Sigmoid colon (tissue), 7 donors: ENCODE measurements around the gene MICAL2. TPM values are rescaled to one million over a fixed set of nuclear protein-coding genes. Genes with fewer than 3 reads are reported as not detected.

ENCODE experiments used
- DNase-seq: peaks from one replicate; pipeline ENCODE4 v3.0.0-alpha.2; 2019
- H3K27ac ChIP-seq, 4 donors: fragments of 200-600 bp; sonication (generic); one replicate each; pipeline ENCODE4 v1.5.1; 2016 to 2019; ENCODE audit warnings: mild to moderate bottlenecking in 1 of 4
- H3K27me3 ChIP-seq, 3 donors: fragments of 200-600 bp; sonication (generic); one replicate each; pipeline ENCODE4 v1.5.1; 2019; ENCODE audit warnings: mild to moderate bottlenecking in 1 of 3
- H3K36me3 ChIP-seq, 4 donors: fragments of 200-600 bp; sonication (generic); one replicate each; pipeline ENCODE4 v1.5.1; 2016 to 2019
- H3K4me1 ChIP-seq, 4 donors: fragments of 200-600 bp; sonication (generic); one replicate each; pipeline ENCODE4 v1.5.1; 2017 to 2019
- H3K4me3 ChIP-seq, 4 donors: fragments of 200-600 bp; sonication (generic); one replicate each; pipeline ENCODE4 v1.5.1; 2017 to 2019; ENCODE audit warnings: mild to moderate bottlenecking in 2 of 4, moderate library complexity in 1 of 4
- H3K9me3 ChIP-seq, 4 donors: fragments of 200-600 bp in 3 of 4; sonication (generic) in 3 of 4; one replicate each; pipeline versions ENCODE4 v1.5.1 to v1.6.1; 2013 to 2019
- CTCF ChIP-seq, 4 experiments: fragments of 450-650 bp in 3 of 4; fragments of 200-600 bp in 1 of 4; IDR thresholded peaks; one replicate each; pipeline ENCODE4 v1.5.1; 2016 to 2019; ENCODE audit warnings: antibody characterized with exemption in 4 of 4, mild to moderate bottlenecking in 3 of 4, moderate library complexity in 2 of 4
- EP300 ChIP-seq, 4 donors: sonication (generic); formaldehyde crosslinking; IDR thresholded peaks; one replicate each; pipeline ENCODE4 v1.6.1; 2017; ENCODE audit warnings: antibody characterized with exemption in 4 of 4
- POLR2A ChIP-seq, 2 donors: fragments of 450-650 bp; IDR thresholded peaks; one replicate each; pipeline ENCODE4 v1.6.1; 2016; ENCODE audit warnings: antibody characterized with exemption in 2 of 2, mild to moderate bottlenecking in 2 of 2, moderate library complexity in 2 of 2
- POLR2AphosphoS5 ChIP-seq, 4 donors: sonication (generic); formaldehyde crosslinking; IDR thresholded peaks; one replicate each; pipeline ENCODE4 v1.6.1; 2017; ENCODE audit warnings: antibody characterized with exemption in 4 of 4
- WGBS, 2 donors: extraction: QIAGEN DNeasy Blood & Tissue Kit; methylation state at CpG; one replicate each; pipeline ENCODE4 v1.1.7; 2013; 5-methylcytosine and 5-hydroxymethylcytosine counted together
- intact Hi-C: fragments of 100-400 bp; cut with DNase I; formaldehyde crosslinking; loops from one replicate; pipeline ENCODE4 v1.15.1; 2023
- polyA plus RNA-seq, 3 donors: library from polyadenylated mRNA; stranded (reverse); fragments of 200-250 nt; gene quantifications; one replicate each; pipeline ENCODE4 v1.2.3, GENCODE V29; 2013
- total RNA-seq, 4 donors: library from RNA; depleted of rRNA; stranded (reverse); fragments of >200 nt; gene quantifications; one replicate each; pipeline ENCODE4 v1.1.0, GENCODE V29; 2016
- donor health status: healthy with polysubstance abuse.
- donor health status: Bipolar disorder and iron deficiency.
- donor health status: healthy.

The MICAL2 gene
- total and polyA plus RNA-seq, 7 donors, result 36.6 to 145 (median 115) TPM

DNA sequence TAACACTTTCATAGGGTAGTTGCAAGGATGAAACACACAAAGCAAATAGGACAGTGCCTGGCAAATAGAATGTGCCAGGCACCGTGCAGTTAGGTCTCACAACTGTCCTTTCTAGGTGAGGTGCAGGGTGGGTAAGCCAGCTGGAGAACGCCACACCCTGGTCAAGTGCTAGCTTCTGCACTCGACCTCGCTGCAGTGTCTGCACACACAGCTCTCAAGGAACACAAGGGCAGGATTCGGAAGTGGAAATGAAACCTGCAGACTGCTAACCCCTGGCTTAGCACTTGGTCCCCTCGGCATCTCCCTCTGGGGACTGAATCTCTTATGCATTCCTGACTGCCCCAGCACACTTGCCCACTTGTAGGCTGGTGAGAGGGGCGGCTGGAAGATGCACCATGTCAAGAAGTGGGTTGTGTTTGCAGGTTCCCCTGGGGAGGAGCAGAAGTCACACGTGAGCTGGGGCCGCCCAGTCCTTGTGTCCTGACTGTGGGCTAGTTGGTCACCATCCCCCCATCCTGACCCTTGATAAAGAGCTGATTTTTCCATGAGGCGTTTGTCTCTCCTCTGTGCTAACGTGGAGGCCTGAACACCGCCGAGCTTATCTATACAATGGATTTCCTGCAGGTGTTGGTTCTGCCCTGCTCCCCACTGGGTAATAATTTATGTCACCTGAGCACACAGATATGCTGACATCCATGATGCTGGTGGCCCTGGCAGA lies 89.0 kb downstream of the MICAL2 start:
- 26 to 63% methylated on average over 13 of the region's 13 CpGs for WGBS, 2 donors
- Histone ChIP-seq H3K4me3 (no peak overlapping the region), H3K36me3 (peaks cover 0 to 3% (median 0%) of the 10 kb centered on the region in 4 donors), H3K27ac (peak overlapping the region; percentile 54 to 85 (median 70)), H3K9me3 (no peaks in the 10 kb centered on the region), H3K27me3 (no peaks in the 10 kb centered on the region), H3K4me1 (peaks cover 0 to 61% (median 43%) of the 10 kb centered on the region in 4 donors)
- intact Hi-C loops, result no loop called here
- TF ChIP-seq EP300 (IDR thresholded peaks at IDR 0.05), result no peak
- no peak for TF ChIP-seq POLR2A (IDR thresholded peaks at IDR 0.05)
- no peak for DNase-seq

- no peaks in the 10 kb centered on the region for H3K9me3 ChIP-seq
- DNase-seq, result peak; percentile 82
- 65 to 73% methylated on average over 14 of the region's 14 CpGs for WGBS, 2 donors
- H3K27me3 ChIP-seq, result no peaks in the 10 kb centered on the region
- H3K4me3 ChIP-seq, result no peak overlapping the region
- H3K27ac ChIP-seq, result peak overlapping the region; percentile 54 to 85 (median 70)
- peaks cover 0 to 68% (median 46%) of the 10 kb centered on the region in 4 donors for H3K4me1 ChIP-seq
- TF ChIP-seq POLR2AphosphoS5 (IDR thresholded peaks at IDR 0.05) (peak; percentile 30 to 77 (median 64)), EP300 (IDR thresholded peaks at IDR 0.05) (peak in 3 of 4 donors; percentile 38 to 87 (median 53)), POLR2A (IDR thresholded peaks at IDR 0.05) (no peak), CTCF (IDR thresholded peaks at IDR 0.05) (no peak)
- intact Hi-C loops, result no loop called here
- peaks cover 0 to 11% (median 4%) of the 10 kb centered on the region in 4 donors for H3K36me3 ChIP-seq
These were observed 90.0 kb downstream of the MICAL2 start for GRCh38 chr11:12200279-12200990.

DNA sequence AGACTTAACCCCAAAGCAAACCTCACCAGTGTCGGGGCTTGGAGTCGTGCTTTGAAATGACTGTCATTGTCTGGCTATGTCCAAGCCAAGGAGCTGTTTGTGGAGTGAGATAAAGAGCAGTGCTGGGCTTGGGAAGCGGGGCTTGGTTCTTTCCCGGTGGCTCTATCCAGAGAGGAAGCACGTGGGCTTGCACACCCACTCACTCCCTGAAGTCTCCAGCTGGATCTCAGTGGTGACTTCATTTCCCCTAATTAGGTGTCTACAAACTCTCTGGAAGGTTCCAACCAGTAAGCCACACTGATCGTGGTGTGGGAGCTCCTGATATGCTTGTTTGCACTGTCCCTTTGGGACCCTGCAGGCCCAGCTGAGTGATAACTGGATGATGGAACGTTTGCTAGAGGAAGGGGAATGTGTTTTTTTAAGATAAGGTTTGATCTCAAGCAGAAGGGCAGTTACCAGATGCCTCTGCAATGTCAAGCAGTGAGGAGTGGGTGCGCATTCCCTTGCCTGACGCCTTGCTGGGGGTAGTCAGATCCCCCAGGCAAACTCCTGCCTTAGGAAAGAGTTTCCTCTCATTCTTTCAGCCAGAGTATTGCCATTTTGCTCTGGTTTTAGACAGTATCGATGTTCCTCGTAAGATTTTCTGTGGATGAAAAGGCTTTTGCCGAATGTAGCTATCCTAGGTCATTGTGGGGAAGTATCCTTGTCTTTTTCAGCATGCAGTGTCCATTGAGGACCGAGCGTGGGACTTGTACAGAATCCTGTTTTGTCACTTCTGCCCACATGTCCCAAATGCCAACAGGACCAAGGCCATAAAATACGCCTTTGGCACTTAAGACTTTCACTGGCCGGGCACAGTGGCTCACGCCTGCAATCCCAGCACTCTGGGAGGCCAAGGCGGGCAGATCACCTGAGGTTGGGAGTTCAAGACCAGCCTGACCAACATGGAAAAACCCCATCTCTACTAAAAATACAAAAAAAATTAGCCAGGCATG lies 90.9 kb downstream of the MICAL2 start:
- intact Hi-C loops, result no loop called here
- DNase-seq, result no peak
- H3K27ac ChIP-seq, result peak overlapping the region; percentile 54 to 85 (median 70)
- H3K27me3 ChIP-seq, result no peaks in the 10 kb centered on the region
- H3K4me1 ChIP-seq, result peaks cover 0 to 75% (median 45%) of the 10 kb centered on the region in 4 donors
- H3K4me3 ChIP-seq, result no peak overlapping the region
- TF ChIP-seq POLR2AphosphoS5 (IDR thresholded peaks at IDR 0.05) (peak in 1 of 4 donors; percentile 10), EP300 (IDR thresholded peaks at IDR 0.05) (no peak), CTCF (IDR thresholded peaks at IDR 0.05) (no peak), POLR2A (IDR thresholded peaks at IDR 0.05) (no peak)
- no peaks in the 10 kb centered on the region for H3K9me3 ChIP-seq
- WGBS, 2 donors, result 78 to 80% methylated on average over 18 of the region's 18 CpGs
- peaks cover 0 to 16% (median 4%) of the 10 kb centered on the region in 4 donors for H3K36me3 ChIP-seq

DNA sequence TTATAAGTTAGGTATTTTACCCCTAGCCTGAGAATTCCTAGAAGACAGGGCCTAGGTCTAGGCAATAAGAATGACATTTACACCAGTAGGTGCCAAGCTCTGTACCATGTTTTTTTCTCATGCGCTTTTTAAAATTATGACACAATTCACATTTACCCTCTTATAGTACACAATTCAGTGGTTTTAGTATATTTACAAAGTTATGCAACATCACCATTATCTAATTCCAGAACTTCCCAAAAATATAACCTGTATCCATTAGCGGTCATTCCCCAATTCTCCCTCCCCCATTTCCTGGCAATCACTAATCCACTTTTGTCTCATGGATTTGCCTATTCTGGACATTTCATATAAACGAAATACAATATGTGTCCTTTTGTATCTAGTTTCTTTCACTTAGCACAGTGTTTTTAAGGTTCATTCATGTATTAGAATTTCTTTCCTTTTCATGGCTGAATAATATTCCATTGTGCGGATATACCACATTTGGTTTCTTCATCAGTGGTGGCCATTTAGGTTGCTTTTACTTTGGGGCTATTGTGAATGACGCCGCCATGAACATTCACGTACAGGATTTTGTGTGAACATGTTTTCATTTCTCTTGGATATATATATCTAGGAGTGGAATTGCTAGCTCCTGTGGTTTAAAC lies 92.4 kb downstream of the MICAL2 start:
- WGBS, 2 donors, result 89 to 98% methylated on average over 7 of the region's 7 CpGs
- H3K9me3 ChIP-seq, result no peaks in the 10 kb centered on the region
- H3K4me1 ChIP-seq, result peaks cover 0 to 60% (median 37%) of the 10 kb centered on the region in 4 donors
- TF ChIP-seq POLR2AphosphoS5 (IDR thresholded peaks at IDR 0.05) (no peak), CTCF (IDR thresholded peaks at IDR 0.05) (no peak), POLR2A (IDR thresholded peaks at IDR 0.05) (no peak), EP300 (IDR thresholded peaks at IDR 0.05) (no peak)
- no peak overlapping the region for H3K4me3 ChIP-seq
- peak overlapping the region in 3 of 4 donors; percentile 63 to 85 (median 78) for H3K27ac ChIP-seq
- no peak for DNase-seq
- H3K27me3 ChIP-seq, result no peaks in the 10 kb centered on the region
- intact Hi-C loops, result no loop called here
- H3K36me3 ChIP-seq, result peaks cover 0 to 26% (median 5%) of the 10 kb centered on the region in 4 donors
